Measurements from ENCODE around the gene BACE1. TPM values are rescaled to one million over a fixed set of nuclear protein-coding genes. Genes with fewer than 3 reads are reported as not detected.
A peak's percentile ranks its signal among the peaks of the same experiment; 100 is the strongest.

BACE1 gene
- total and polyA plus RNA-seq, 2 of the 13 experiments (the other 11 are each of a cell fraction or from before 2014, with no cell fraction given): 7.5 to 17.9 TPM

DNA sequence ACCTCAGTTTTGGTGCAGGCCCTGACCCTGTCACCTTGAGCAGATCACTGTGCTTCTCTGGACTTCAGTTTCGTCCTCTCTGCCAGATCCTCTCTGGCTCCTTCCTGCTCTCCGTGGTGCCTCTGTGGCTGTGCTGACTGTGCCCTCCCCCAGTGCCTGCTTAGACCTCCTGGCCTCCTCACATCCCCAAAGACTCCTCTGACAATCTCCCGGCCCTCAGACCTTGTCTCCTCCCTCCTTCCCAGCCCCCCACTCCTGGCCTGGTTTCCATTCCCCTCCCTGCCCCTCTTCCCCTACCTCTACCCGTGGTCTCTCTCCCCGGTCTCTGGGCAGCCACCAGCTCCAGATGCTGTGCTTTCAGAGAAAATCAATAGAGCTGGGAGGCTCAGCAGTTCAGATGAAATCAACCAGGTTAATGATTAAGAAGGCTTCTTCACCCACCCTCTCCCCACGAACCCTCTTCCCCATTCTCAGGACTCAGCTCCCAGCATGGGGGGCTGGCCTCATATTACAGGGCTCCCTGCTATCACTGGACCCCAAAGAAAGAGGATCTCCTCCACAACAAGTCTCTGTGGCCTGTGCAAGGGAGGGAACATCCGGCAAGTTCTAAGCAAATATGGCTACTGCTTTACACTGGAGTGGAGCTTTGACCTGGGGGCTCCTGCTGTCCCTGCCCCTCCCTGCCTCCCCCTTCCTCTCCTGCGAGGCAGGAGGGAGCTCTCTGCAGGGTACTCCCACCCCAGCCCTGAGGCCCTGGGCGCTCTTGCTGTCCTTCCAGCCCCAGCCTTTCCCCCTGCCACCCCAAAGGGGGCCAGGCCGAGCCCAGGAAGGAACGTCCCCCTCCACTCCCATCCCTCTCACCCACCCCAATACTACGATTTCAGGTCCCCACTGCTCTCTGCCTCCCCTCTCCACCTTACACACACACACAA is 16.4 kb downstream of the BACE1 start:
- H3K9me3 ChIP-seq (ENCODE audit: low read length): no peaks in the 10 kb centered on the region
- POLR2A ChIA-PET: interaction anchor here (0.8 to 7.1 kb wide), 11 partner anchors 10 to 470 kb away, joined by 3 to 62 read pairs (median 5); partner anchors contain the start of genes APOC3, BACE1, CEP164 and PCSK7
- DNase-seq (ENCODE audit: low spot score): peak; percentile 79
- no peaks in the 10 kb centered on the region for H3K27me3 ChIP-seq (ENCODE audit: control insufficient read depth in 1 of 2, insufficient read depth in 2 of 2, low read length in 2 of 2)
- in situ Hi-C loops (cut with HindIII; ENCODE audit: extremely low pct_ligation_motif_present, low pct_unique_long_range_greater_than_20kb) (no loop called here), intact Hi-C loops (cut with micrococcal nuclease; ENCODE audit: unreplicated experiment) (no loop called here)
- H3K36me3 ChIP-seq (replicated peaks in 1 of 2; ENCODE audit: control insufficient read depth in 1 of 2, insufficient read depth in 2 of 2, low read length in 2 of 2): no peaks in the 10 kb centered on the region; a peak in 1 of 5 replicates
- CTCF ChIA-PET (ENCODE audit: low intra/inter-chr PET ratio, low total read pairs): no interaction called here
- WGBS (ENCODE audit: low lambda C conversion rate): 6% methylated on average over 10 of the region's 12 CpGs
- H3K4me2 ChIP-seq (ENCODE audit: low read depth, low read length): peak overlapping the region; percentile 85
- BruUV-seq (replicated peaks): no TSS peak
- peak overlapping the region; percentile 92 for H3K27ac ChIP-seq (ENCODE audit: extremely low read length, insufficient read depth, low read length)
- H3K79me2 ChIP-seq (ENCODE audit: insufficient read depth, low read length): peaks cover 2% of the 10 kb centered on the region
- H4K20me1 ChIP-seq (ENCODE audit: insufficient read depth, low read length): no peaks in the 10 kb centered on the region
- peak overlapping the region; percentile 71 for H3K9ac ChIP-seq (ENCODE audit: insufficient read depth, low read depth, low read length)
- peaks cover 65% of the 10 kb centered on the region for H3K4me1 ChIP-seq (ENCODE audit: insufficient read depth, low read length)
- peak; percentile 85 for FAIRE-seq
- peak overlapping the region; percentile 62 to 78 (median 65) for H3K4me3 ChIP-seq (replicated peaks in 1 of 3; ENCODE audit: insufficient read depth in 1 of 3, low read depth in 2 of 3, low read length in 3 of 3)
- no peak overlapping the region for H2AFZ ChIP-seq (ENCODE audit: low read length)
- peak; percentile 83 for ATAC-seq
- TF ChIP-seq NFYB (CRISPR knock-in tag; IDR thresholded peaks at IDR 0.05) (no peak), ZEB1 (IDR thresholded peaks at IDR 0.05; ENCODE audit: insufficient replicate concordance, low read depth) (no peak), ZBTB7B (CRISPR knock-in tag; IDR thresholded peaks at IDR 0.05) (no peak; the same call in none of the 2 replicates), ZXDC (CRISPR knock-in tag; IDR thresholded peaks at IDR 0.05) (no peak), ZNF564 (CRISPR knock-in tag; IDR thresholded peaks at IDR 0.05) (no peak), ZNF761 (CRISPR knock-in tag; conservative IDR thresholded peaks at IDR 0.05) (peak; percentile 28; the same call in 1 of the 2 replicates), MBD4 (IDR thresholded peaks at IDR 0.05; ENCODE audit: borderline replicate concordance, low read length) (no peak), YY1 (IDR thresholded peaks at IDR 0.05; ENCODE audit: insufficient read depth, insufficient replicate concordance, low read depth, low read length) (peak; percentile 79), HCFC1 (IDR thresholded peaks at IDR 0.05; ENCODE audit: low read depth, low read length) (no peak), ATM (IDR thresholded peaks at IDR 0.05; ENCODE audit: borderline replicate concordance) (no peak), ONECUT2 (CRISPR knock-in tag; IDR thresholded peaks at IDR 0.05) (peak; percentile 99), ARID2 (CRISPR knock-in tag; IDR thresholded peaks at IDR 0.05; ENCODE audit: borderline replicate concordance) (no peak), SPEN (CRISPR knock-in tag; IDR thresholded peaks at IDR 0.05; ENCODE audit: low read depth) (0 out of 2 replicates have a peak, but pooled peaks have one; percentile 51), ZNF580 (CRISPR knock-in tag; IDR thresholded peaks at IDR 0.05; ENCODE audit: borderline replicate concordance, low read depth) (peak; percentile 10; the same call in 1 of the 2 replicates), ATF3 (CRISPR knock-in tag; IDR thresholded peaks at IDR 0.05) (no peak), ZNF670 (CRISPR knock-in tag; IDR thresholded peaks at IDR 0.05; ENCODE audit: borderline replicate concordance) (no peak), ZNF780A (CRISPR knock-in tag; IDR thresholded peaks at IDR 0.05) (no peak), ELF4 (CRISPR knock-in tag; IDR thresholded peaks at IDR 0.05; ENCODE audit: borderline replicate concordance) (no peak), PAF1 (CRISPR knock-in tag; IDR thresholded peaks at IDR 0.05) (no peak), ZFP37 (CRISPR knock-in tag; IDR thresholded peaks at IDR 0.05; ENCODE audit: borderline replicate concordance) (no peak), PBX2 (CRISPR knock-in tag; IDR thresholded peaks at IDR 0.05) (no peak)
